Measurements from ENCODE around the gene ATP6V0C. TPM values are rescaled to one million over a fixed set of nuclear protein-coding genes. Genes with fewer than 3 reads are reported as not detected.
"Not testable (repeated sequence)": the region's sequence is repeated elsewhere in the genome, so short reads cannot be mapped to it uniquely, and the experiment has no call there.

ATP6V0C gene
- total RNA-seq, 1 donor from 2014 or later, result 113 TPM

DNA sequence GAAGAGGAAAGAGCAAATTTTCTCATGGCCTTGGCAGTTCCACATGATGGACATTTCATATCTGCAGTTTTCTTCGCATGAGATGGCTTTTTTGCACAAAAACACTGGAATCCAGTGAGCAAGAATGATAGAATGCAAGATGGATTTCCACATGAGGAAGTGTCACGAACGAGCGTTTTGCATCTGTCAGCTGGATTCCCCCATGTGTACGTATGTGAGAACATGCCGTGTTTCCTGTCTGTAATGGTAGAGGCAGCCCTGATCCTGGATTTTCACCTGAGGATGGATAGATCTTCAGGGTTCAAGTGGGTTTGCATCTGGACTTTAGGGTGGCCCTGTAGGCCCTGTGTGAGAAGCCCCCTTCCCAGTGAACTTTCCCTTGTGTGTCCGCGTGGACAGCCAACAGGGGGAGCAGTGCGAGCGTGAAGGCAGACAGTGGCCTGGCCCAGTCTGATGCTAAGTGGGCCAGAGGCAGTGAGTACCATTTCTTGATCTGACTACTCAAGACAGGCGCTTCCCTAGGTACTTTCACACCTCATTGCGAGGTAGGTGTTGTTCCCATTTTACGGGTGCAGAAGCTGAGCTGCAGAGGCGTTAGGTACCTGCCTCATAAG, 26.2 kb downstream of the ATP6V0C start:
- intact Hi-C loops (cut with micrococcal nuclease), result loop anchor here (5.0 to 10.0 kb wide), 2 partner anchors 545 to 928 kb away; partner anchors contain the start of genes CRAMP1 and IFT140

DNA sequence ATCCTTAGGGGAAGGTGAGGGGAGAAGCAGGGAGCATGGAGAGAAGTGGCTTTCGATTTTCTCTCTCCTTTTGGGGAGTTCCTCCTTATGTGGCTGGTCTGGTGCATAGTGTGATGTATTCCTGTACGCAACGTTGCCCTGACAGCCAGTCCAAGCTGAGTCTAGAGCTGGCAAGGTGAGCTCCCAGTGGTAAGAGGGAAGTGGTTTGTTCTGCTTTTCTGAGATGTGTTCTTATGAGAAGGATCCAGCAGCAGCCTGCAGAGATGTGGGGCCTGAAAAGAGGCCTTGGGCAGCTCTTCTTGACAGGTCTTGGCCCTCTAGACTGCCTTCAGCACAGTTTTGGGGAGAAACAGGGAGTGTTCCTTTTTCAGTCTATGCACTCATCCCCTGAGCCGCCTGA, 27.2 kb downstream of the ATP6V0C start:
- intact Hi-C loops (cut with micrococcal nuclease), result not testable (repeated sequence)

DNA sequence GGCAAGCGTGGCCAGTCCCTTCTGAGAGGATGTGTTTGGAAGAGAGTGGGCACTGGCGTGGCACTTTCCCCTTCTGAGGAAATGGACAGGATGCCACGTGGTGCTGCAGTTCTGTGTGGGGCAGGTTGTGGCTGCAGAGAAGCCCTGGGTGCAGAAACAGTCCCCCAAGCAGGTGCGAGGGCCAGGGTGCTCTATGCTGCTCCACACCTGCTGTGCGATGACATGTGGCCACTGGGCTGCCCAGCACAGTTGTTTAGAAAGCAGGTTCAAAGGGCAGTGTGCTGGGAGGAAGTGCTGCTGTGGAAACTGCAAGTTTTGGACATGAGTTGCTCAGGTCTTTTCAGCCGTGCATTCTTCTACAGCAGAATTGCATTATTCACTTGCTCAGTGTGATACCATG, 27.7 kb downstream of the ATP6V0C start:
- intact Hi-C loops (cut with micrococcal nuclease), result not testable (repeated sequence)

DNA sequence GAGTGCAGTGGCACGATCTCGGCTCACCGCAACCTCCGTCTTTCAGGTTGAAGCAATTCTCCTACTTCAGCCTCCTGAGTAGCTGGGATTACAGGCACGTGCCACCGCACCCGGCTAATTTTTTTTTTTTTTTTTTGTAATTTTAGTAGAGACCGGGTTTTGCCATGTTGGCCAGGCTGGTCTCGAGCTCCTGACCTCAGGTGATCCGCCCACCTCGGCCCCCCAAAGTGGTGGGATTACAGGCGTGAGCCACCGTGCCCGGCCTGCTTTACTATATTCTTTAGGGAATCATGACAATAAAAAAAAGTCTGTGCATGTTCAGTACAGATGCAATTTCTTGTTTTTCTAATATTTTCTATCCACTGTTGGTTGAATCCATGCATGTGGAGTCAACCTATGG, 30.0 kb downstream of the ATP6V0C start:
- intact Hi-C loops (cut with micrococcal nuclease), result not testable (repeated sequence)

DNA sequence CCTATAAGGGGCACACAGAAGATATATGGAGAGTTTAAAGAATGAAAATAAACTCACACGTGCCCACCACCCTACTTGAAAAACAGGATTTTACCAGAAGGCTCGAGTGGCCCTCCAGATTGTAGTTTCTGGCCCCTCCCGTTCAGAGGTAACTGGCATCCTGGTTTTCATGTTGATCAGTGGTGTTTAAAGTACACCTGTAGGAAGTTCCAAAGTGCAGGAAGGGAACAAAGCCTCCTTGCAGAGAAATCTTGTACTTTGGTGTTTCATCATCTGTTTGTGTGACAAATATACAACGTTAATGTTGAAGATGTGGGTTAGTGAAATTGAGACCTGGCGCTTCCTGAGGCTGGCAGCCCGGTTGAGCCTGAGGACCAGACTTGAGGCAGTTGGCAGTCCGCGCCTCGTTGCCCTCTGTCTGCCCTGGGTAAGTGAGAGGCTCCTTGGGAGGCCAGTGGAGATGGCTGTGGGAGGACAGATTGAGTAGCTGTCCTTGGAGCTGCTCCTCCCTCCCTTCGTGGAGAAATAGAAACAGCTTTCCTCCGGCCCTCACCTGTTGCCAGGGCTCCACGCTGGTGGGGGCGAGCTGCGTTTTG, 36.6 kb downstream of the ATP6V0C start:
- intact Hi-C loops (cut with micrococcal nuclease), result not testable (repeated sequence)

DNA sequence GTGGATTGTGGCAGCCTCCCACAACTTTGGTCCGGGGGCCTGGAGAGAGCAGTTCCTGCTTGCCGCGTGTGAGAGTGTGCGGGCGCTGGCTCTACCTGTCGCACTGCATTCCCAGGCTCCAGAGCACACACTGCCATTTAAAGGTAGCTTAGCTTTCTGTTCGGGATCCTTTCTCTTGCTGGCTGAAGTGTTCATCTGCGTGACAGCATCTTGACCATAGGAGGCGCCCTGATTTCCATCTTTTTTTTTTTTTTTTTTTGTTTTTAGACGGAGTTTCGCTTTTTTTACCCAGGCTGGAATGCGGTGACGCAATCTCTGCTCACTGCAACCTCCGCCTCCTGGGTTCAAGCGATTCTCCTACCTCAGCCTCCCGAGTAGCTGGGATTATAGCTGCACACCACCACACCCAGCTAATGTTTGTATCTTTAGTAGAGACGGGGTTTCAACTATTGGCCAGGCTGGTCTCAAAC, 37.7 kb downstream of the ATP6V0C start:
- intact Hi-C loops (cut with micrococcal nuclease), result not testable (repeated sequence)

DNA sequence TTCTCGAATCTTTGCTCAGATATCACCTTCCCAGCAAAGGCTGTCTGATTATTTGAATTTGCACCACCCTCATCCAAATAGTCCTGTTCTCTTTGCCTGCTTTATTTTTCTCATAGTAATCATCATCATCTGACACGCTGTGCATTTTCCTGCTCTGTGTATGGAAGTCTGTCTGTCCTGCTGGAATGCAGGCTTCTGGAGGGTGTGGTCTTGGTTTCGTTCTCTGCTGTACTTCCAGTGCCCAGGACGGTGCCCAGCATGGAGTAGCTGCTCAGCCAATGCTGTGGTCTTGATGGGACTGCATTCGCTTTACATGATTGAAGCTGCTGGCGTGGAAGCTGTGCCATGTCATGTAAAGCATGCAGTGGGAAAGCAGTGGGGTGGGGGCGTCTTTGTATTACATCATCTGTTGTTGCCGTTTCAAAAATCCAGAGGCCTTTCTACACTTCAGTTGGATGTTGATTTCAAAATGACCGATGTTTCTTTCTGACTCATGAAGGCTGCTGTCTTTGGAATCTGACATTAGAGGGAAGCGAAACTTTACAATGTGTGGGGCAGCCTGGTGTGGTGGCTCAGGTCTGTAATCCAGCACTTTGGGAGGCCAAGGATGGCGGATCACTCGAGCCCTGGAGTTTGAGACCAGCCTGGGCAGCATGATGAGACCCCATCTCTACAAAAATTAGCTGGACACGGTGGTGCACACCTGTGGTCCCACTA, 41.1 kb downstream of the ATP6V0C start:
- intact Hi-C loops (cut with micrococcal nuclease), result not testable (repeated sequence)

DNA sequence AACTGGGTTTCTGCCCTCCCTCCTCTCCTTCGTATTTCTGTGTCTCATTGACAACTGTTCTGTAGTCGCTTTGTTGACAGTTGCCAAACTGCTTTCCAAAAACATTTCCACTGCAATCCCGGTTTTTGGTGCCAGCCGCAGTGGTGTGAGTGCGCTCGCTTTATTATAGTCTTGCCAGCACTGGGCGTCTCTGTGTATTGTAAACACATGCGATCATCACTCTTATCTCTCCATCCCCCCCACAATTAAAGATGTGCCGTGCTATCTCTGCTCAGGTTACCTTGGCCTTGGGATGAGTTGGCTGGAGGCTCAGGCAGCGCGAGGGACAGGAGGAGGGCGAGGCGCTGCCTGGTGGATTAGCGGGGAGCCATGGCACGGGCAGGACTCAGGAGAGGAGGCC, 43.4 kb downstream of the ATP6V0C start:
- intact Hi-C loops (cut with micrococcal nuclease), result not testable (repeated sequence)

DNA sequence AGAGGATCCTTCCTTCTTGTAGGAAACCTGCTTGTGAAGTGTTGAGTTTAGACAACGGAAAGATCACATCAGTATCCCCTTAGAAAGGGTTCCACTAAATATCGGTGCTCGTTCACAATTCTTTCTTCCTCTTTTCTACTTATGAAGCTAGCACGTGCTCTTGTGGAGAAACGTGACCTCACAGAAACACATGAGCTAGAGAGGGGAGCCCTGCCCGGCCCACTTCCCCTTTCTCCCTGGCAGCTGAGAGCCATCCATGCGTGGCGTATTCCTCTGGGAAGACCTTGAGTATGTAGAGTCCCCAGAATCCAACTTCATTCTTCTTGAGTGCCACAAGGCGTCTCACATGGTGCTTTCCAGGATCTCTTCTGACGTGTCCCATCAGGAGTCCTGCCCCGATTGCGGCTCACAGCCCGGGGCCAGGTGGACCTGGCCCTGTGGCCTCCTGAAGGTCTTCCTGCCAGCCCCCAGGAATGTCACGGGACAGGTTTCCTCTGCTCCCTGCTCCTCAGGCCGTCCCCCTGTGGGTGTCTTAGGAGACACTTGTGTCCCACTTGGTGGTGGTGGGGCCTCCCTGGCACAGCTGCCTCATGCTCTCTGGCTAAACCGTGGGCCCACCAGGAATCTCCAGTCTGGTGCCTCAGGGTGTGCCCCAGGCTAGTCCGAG, 46.5 kb downstream of the ATP6V0C start:
- intact Hi-C loops (cut with micrococcal nuclease), result not testable (repeated sequence)

DNA sequence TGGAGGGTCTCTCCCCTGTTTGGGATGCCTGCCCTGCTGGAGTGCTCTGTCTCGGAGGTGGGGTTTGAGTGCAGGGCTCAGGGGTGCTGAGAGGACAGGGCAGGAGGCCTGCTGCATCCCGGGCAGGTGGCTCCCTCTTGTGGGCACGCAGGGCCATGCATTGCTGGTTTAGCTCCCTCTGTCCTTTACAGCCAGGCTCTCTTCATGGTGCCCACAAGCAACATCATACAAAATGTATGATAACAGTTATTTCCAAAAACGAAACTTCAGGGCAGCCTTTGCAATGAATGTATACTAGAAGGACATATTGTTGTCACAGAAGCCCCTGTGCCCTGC, 47.0 kb downstream of the ATP6V0C start:
- intact Hi-C loops (cut with micrococcal nuclease), result not testable (repeated sequence)

DNA sequence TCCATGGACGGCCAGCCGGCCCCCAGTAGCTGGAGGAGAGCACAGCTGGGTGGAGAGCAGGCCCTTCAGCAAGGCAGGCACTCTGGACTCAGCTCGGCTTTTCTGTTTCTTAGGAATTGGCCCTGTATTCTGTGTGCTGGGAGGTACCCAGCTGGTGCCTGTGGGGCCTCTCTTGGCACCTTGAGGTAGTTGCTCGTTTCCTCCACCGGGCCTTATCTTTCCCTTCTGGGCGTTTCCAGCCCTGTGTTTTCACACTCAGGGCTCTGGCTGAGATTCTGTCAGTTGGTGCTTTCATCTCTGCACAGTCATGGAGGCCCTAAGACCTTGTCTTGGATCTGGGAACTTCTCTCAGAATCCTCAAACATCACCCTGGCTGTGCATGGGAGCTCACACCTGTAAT, 53.8 kb downstream of the ATP6V0C start:
- intact Hi-C loops (cut with micrococcal nuclease), result not testable (repeated sequence)

DNA sequence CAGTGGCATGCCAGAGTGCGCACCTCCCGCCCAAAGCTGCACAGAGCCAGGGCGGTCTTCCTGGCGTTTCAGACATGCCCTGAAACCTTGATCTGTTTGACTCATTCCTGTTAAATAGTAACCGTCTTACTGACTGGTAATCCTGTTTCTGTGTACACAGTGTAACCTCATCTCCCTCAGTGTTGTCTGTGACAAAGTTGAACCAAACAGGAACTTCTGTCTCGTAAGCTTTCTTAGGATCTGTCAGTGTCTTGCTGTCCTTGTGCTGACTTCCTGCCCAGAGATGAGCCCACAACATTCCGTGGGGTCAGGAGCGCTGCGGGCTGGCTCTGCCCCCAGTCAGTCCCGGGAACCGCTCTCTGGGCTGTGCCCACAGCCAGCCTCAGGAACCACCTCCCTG, 54.8 kb downstream of the ATP6V0C start:
- intact Hi-C loops (cut with micrococcal nuclease), result not testable (repeated sequence)

Other genes with a start within 250 kb of the ATP6V0C start
- gene RNPS1, start 245.8 kb upstream of the ATP6V0C start, total RNA-seq, result 260 and 261 TPM in 2 replicates
- 7.3 and 7.9 TPM in 2 replicates for gene ABCA3, start 173.2 kb upstream of the ATP6V0C start, total RNA-seq
- 56.3 and 58.8 TPM in 2 replicates for gene CCNF, start 84.5 kb upstream of the ATP6V0C start, total RNA-seq
- gene TEDC2, start 53.8 kb upstream of the ATP6V0C start, total RNA-seq, result 19.0 and 19.6 TPM in 2 replicates
- gene NTN3, start 42.7 kb upstream of the ATP6V0C start, total RNA-seq, result not detected in 2 replicates
- 10.1 and 11.3 TPM in 2 replicates for gene TBC1D24, start 38.8 kb upstream of the ATP6V0C start, total RNA-seq
- 54.0 and 63.5 TPM in 2 replicates for gene AMDHD2, start 6.4 kb downstream of the ATP6V0C start, total RNA-seq
- 0.44 and 0.66 TPM in 2 replicates for gene CEMP1, start 17.5 kb downstream of the ATP6V0C start, total RNA-seq
- gene PDPK1, start 24.1 kb downstream of the ATP6V0C start, total RNA-seq, result 52.6 and 54.6 TPM in 2 replicates
- gene KCTD5, start 168.6 kb downstream of the ATP6V0C start, total RNA-seq, result 41.8 and 42.7 TPM in 2 replicates
- 0.88 and 1.4 TPM in 2 replicates for gene PRSS27, start 206.3 kb downstream of the ATP6V0C start, total RNA-seq
- 547 and 552 TPM in 2 replicates for gene SRRM2, start 238.7 kb downstream of the ATP6V0C start, total RNA-seq

Data from T-helper 1 cell treated with Interleukin-12 subunit alpha and Interleukin-12 subunit beta and Interleukin-4 antibody, amounts not matched to agents 30 ng/mL and 1 ng/mL, for 36 hours (primary cell).